HCT116 (cell line): ENCODE measurements around the gene RAC2. TPM values are rescaled to one million over a fixed set of nuclear protein-coding genes. Genes with fewer than 3 reads are reported as not detected.

Experiments
- ATAC-seq: fragments of 200-7000 bp; cut with Tn5 transposase; 2 replicates; pipeline ENCODE4 v1.9.1; 2020; ENCODE audit warnings: mild to moderate bottlenecking, moderate library complexity
- BruUV-seq: library from RNA; stranded (reverse); fragments of 400-500 nt; replicated peaks from 2 replicates; lab custom pipeline; 2021; lab: Mats Ljungman, UMichigan
- CTCF ChIA-PET: fragments of 300-600 bp; sonication (Branson Sonifier 250); formaldehyde crosslinking; loops from one replicate; lab custom pipeline; 2021; ENCODE audit warnings: antibody characterized with exemption; lab: Charles Lee
- POLR2A ChIA-PET: fragments of 300-600, 350-600 bp; sonication (Branson Sonifier 250); formaldehyde crosslinking; loops from one replicate; lab custom pipeline; 2021; ENCODE audit warnings: antibody characterized with exemption; lab: Charles Lee
- RAD21 ChIA-PET, 2 experiments: fragments of 300-600 bp; sonication (Branson Sonifier 250); formaldehyde crosslinking; loops; one replicate each; lab custom pipeline; 2023; ENCODE audit warnings: low total read pairs in 2 of 2; ENCODE audit not compliant: uncharacterized antibody in 2 of 2, unreplicated experiment in 2 of 2, low non-redundant PET in 1 of 2; lab: Charles Lee
- DNase-seq: peaks from one replicate; pipeline ENCODE4 v3.0.0-alpha.2; 2010; ENCODE audit warnings: low read depth, low spot score
- H2AFZ ChIP-seq: fragments of 200-600 bp; shearing (Covaris generic), sonication (generic); 2 replicates; pipeline ENCODE4 v1.6.1; 2017; ENCODE audit warnings: low read depth, mixed run types, mixed read lengths, antibody characterized with exemption, low read length; ENCODE audit not compliant: poor library complexity, severe bottlenecking
- H3K27ac ChIP-seq: 2 replicates; pipeline ENCODE4 v1.5.1; 2012; ENCODE audit warnings: low read depth, low read length
- H3K27me3 ChIP-seq: fragments of 200-600 bp; sonication (generic); 2 replicates; pipeline ENCODE4 v1.6.1; 2016; ENCODE audit warnings: mixed run types, low read length, mixed read lengths; ENCODE audit not compliant: insufficient read depth
- H3K36me3 ChIP-seq, 2 experiments: fragments of 200-500 bp in 1 of 2; fragments of 200-600 bp in 1 of 2; sonication (Bioruptor generic) in 1 of 2; sonication (generic) in 1 of 2; 2 replicates each; pipeline versions ENCODE4 v1.5.1 to v1.6.1; 2014 to 2016; ENCODE audit warnings: low read length in 2 of 2, inconsistent platforms in 1 of 2, mixed read lengths in 1 of 2, mixed run types in 1 of 2; ENCODE audit not compliant: insufficient read depth in 2 of 2, control insufficient read depth in 1 of 2
- H3K4me1 ChIP-seq, 2 experiments: fragments of 200-600 bp in 1 of 2; sonication (generic) in 1 of 2; 2 replicates each; pipeline versions ENCODE4 v1.5.1 to v1.6.1; 2012 to 2017; ENCODE audit warnings: low read length in 2 of 2, inconsistent platforms in 1 of 2, mild to moderate bottlenecking in 1 of 2, mixed read lengths in 1 of 2, mixed run types in 1 of 2, moderate library complexity in 1 of 2; ENCODE audit not compliant: insufficient read depth in 2 of 2, control insufficient read depth in 1 of 2
- H3K4me2 ChIP-seq: fragments of 200-600 bp; sonication (generic); 2 replicates; pipeline ENCODE4 v1.6.1; 2017; ENCODE audit warnings: mixed run types, low read length, mixed read lengths
- H3K4me3 ChIP-seq, 2 experiments: fragments of 200-600 bp in 1 of 2; sonication (generic) in 1 of 2; replicated peaks in 1 of 2; 2 replicates each; pipeline ENCODE4 v1.5.1; 2011 to 2016; ENCODE audit warnings: low read length in 2 of 2, control low read depth in 1 of 2, low read depth in 1 of 2, mild to moderate bottlenecking in 1 of 2, mixed read lengths in 1 of 2, mixed run types in 1 of 2
- H3K79me2 ChIP-seq: fragments of 200-600 bp; sonication (generic); 2 replicates; pipeline ENCODE4 v1.6.1; 2017; ENCODE audit warnings: mild to moderate bottlenecking, mixed run types, low read length, moderate library complexity, mixed read lengths; ENCODE audit not compliant: insufficient read depth
- H3K9ac ChIP-seq: fragments of 200-600 bp; sonication (generic); 2 replicates; pipeline ENCODE4 v1.6.1; 2016; ENCODE audit warnings: low read length, mixed read lengths
- H3K9me2 ChIP-seq: fragments of 200-600 bp; sonication (generic), shearing (Covaris generic); 2 replicates; pipeline ENCODE4 v1.6.1; 2017; ENCODE audit warnings: mixed run types, mild to moderate bottlenecking, moderate library complexity; ENCODE audit not compliant: insufficient read depth
- H3K9me3 ChIP-seq, 2 experiments: fragments of 200-500 bp in 1 of 2; fragments of 200-600 bp in 1 of 2; sonication (Bioruptor generic) in 1 of 2; sonication (generic) in 1 of 2; 2 replicates each; pipeline ENCODE4 v1.6.1; 2014 to 2017; ENCODE audit warnings: low read length in 2 of 2, mixed read lengths in 2 of 2, inconsistent platforms in 1 of 2, low read depth in 1 of 2, mild to moderate bottlenecking in 1 of 2, mixed run types in 1 of 2, moderate library complexity in 1 of 2; ENCODE audit not compliant: control insufficient read depth in 1 of 2, insufficient read depth in 1 of 2
- H4K20me1 ChIP-seq: fragments of 200-600 bp; sonication (generic), shearing (Covaris generic); 2 replicates; pipeline ENCODE4 v1.6.1; 2017; ENCODE audit warnings: mixed run types, mild to moderate bottlenecking, moderate library complexity; ENCODE audit not compliant: insufficient read depth
- EZH2phosphoT487 ChIP-seq: fragments of 200-600 bp; IDR thresholded peaks from 2 replicates; pipeline ENCODE4 v1.6.1; 2018; ENCODE audit warnings: antibody characterized with exemption, borderline replicate concordance
- JUND ChIP-seq: IDR thresholded peaks from 2 replicates; pipeline ENCODE4 v1.6.1; 2012
- REST ChIP-seq: IDR thresholded peaks from 2 replicates; pipeline ENCODE4 v1.6.1; 2012; ENCODE audit warnings: low read depth
- SIN3A ChIP-seq: IDR thresholded peaks from 2 replicates; pipeline ENCODE4 v1.6.1; 2012; ENCODE audit warnings: low read depth
- intact Hi-C: fragments of 100-400 bp; cut with micrococcal nuclease; formaldehyde crosslinking; loops from 2 replicates; pipeline ENCODE4 v1.10.0; 2022
- total RNA-seq: library from RNA; stranded (reverse); gene quantifications from one replicate; pipeline ENCODE4 v1.2.1, GENCODE V29; 2021; ENCODE audit not compliant: unreplicated experiment
- TF ChIP-seq, protein P1 (sequence below): IDR thresholded peaks from 2 replicates; pipeline ENCODE4 v1.6.1; 2012

RAC2 gene
- total RNA-seq, 1 experiment from 2014 or later, result 62.0 TPM

GRCh38 chr22:37234736-37235711, 9.0 kb downstream of the RAC2 start:
- H3K4me1 ChIP-seq, result peaks cover 6 to 15% of the 10 kb centered on the region in 2 experiments; a peak in 3 of 4 replicates
- no peak for ATAC-seq
- no peak for DNase-seq
- no peak overlapping the region for H3K4me2 ChIP-seq
- H3K9me2 ChIP-seq, result no peaks in the 10 kb centered on the region
- H3K79me2 ChIP-seq, result no peaks in the 10 kb centered on the region
- TF ChIP-seq SIN3A (no peak), EZH2phosphoT487 (no peak), REST (no peak), JUND (no peak)
- TF ChIP-seq, protein P1, sequence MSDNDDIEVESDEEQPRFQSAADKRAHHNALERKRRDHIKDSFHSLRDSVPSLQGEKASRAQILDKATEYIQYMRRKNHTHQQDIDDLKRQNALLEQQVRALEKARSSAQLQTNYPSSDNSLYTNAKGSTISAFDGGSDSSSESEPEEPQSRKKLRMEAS, result no peak
- H3K36me3 ChIP-seq, result no peaks in the 10 kb centered on the region
- CTCF ChIA-PET, result interaction anchor here (1.4 kb wide), 1 partner anchor 34 kb away, joined by 3 read pairs; no protein-coding TSS in a partner anchor
- POLR2A ChIA-PET, result no interaction called here
- 0 out of 2 replicates have a peak overlapping the region, but pooled peaks have one; percentile 3 for H3K9ac ChIP-seq
- H3K9me3 ChIP-seq, result no peaks in the 10 kb centered on the region
- H3K27me3 ChIP-seq, result no peaks in the 10 kb centered on the region
- BruUV-seq, result no TSS peak
- RAD21 ChIA-PET, result no interaction called here
- no peak overlapping the region for H3K4me3 ChIP-seq
- intact Hi-C loops, result no loop called here
- no peaks in the 10 kb centered on the region for H4K20me1 ChIP-seq
- no peak overlapping the region for H3K27ac ChIP-seq
- no peak overlapping the region for H2AFZ ChIP-seq
